Right atrium auricular region (tissue), 2 donors: ENCODE data around the gene SLC12A6. TPM values are rescaled to one million over a fixed set of nuclear protein-coding genes. Genes with fewer than 3 reads are reported as not detected.
"Not testable (repeated sequence)": the region's sequence is repeated elsewhere in the genome, so short reads cannot be mapped to it uniquely, and the experiment has no call there.

Experiments
- DNase-seq: peaks from one replicate; pipeline ENCODE4 v3.0.0-alpha.2; 2019; ENCODE audit warnings: low spot score
- H3K27ac ChIP-seq, 2 donors: fragments of 200-600 bp; sonication (generic); 1 replicate in 1 of 2; 2 replicates in 1 of 2; pipeline ENCODE4 v1.5.1; 2016 to 2019
- H3K27me3 ChIP-seq, 2 donors: fragments of 200-600 bp; sonication (generic); one replicate each; pipeline versions ENCODE4 v1.5.1 to v1.6.0; 2017 to 2019
- H3K36me3 ChIP-seq: fragments of 200-600 bp; sonication (generic); one replicate; pipeline ENCODE4 v1.5.1; 2016
- H3K4me1 ChIP-seq, 2 donors: fragments of 200-600 bp; sonication (generic); one replicate each; pipeline versions ENCODE4 v1.5.1 to v1.6.0; 2017 to 2019
- H3K4me3 ChIP-seq, 2 donors: fragments of 200-600 bp; sonication (generic); 1 replicate in 1 of 2; 2 replicates in 1 of 2; pipeline ENCODE4 v1.5.1; 2017 to 2019; ENCODE audit warnings: mild to moderate bottlenecking in 1 of 2, moderate library complexity in 1 of 2
- H3K9me3 ChIP-seq, 2 donors: fragments of 200-600 bp; sonication (generic); one replicate each; pipeline ENCODE4 v1.5.1; 2019
- CTCF ChIP-seq, 2 donors: fragments of 200-600 bp; sonication (generic); IDR thresholded peaks; one replicate each; pipeline ENCODE4 v1.5.1; 2019; ENCODE audit warnings: antibody characterized with exemption in 2 of 2
- total RNA-seq, 2 donors: library from RNA; depleted of rRNA; stranded (reverse); fragments of >200 nt; gene quantifications; one replicate each; pipeline ENCODE4 v1.1.0, GENCODE V29; 2016

Gene SLC12A6
- total RNA-seq, 2 donors from 2014 or later, result 21.1 to 21.6 TPM

- DNase-seq, result no peak
- Histone ChIP-seq H3K4me1 (peaks cover 0 to 10% of the 10 kb centered on the region in 2 donors), H3K4me3 (no peak overlapping the region), H3K36me3 (no peaks in the 10 kb centered on the region), H3K9me3 (no peaks in the 10 kb centered on the region), H3K27ac (no peak overlapping the region), H3K27me3 (no peaks in the 10 kb centered on the region)
- TF ChIP-seq CTCF (IDR thresholded peaks at IDR 0.05), result no peak
Measured at GRCh38 chr15:34206011-34206410, 131.6 kb downstream of the SLC12A6 start.

- DNase-seq, result no peak
- H3K27ac ChIP-seq, result no peak overlapping the region
- TF ChIP-seq CTCF (IDR thresholded peaks at IDR 0.05), result no peak
- H3K4me1 ChIP-seq, result peaks cover 0 to 5% of the 10 kb centered on the region in 2 donors
- no peaks in the 10 kb centered on the region for H3K36me3 ChIP-seq
- no peak overlapping the region for H3K4me3 ChIP-seq
- H3K9me3 ChIP-seq, result no peaks in the 10 kb centered on the region
- H3K27me3 ChIP-seq, result no peaks in the 10 kb centered on the region
Measured at GRCh38 chr15:34203936-34204335, 133.6 kb downstream of the SLC12A6 start.

GRCh38 chr15:34203305-34203704 lies 134.3 kb downstream of the SLC12A6 start:
- H3K27me3 ChIP-seq, result no peaks in the 10 kb centered on the region
- no peaks in the 10 kb centered on the region for H3K4me1 ChIP-seq
- DNase-seq, result no peak
- no peaks in the 10 kb centered on the region for H3K36me3 ChIP-seq
- no peak overlapping the region for H3K4me3 ChIP-seq
- H3K27ac ChIP-seq, result no peak overlapping the region
- TF ChIP-seq CTCF (IDR thresholded peaks at IDR 0.05), result no peak
- H3K9me3 ChIP-seq, result no peaks in the 10 kb centered on the region

- H3K4me1 ChIP-seq, H3K36me3 ChIP-seq, DNase-seq, H3K27me3 ChIP-seq, H3K4me3 ChIP-seq, H3K9me3 ChIP-seq, H3K27ac ChIP-seq: not testable (repeated sequence)
Measured at GRCh38 chr15:34193272-34193671, 144.3 kb downstream of the SLC12A6 start.

- no peaks in the 10 kb centered on the region for H3K36me3 ChIP-seq
- H3K9me3 ChIP-seq, result no peaks in the 10 kb centered on the region
- H3K4me1 ChIP-seq, result no peaks in the 10 kb centered on the region
- no peak overlapping the region for H3K4me3 ChIP-seq
- DNase-seq, result no peak
- no peak for TF ChIP-seq CTCF (IDR thresholded peaks at IDR 0.05)
- H3K27me3 ChIP-seq, result no peaks in the 10 kb centered on the region
- no peak overlapping the region for H3K27ac ChIP-seq
Measured at GRCh38 chr15:34188711-34189110, 148.9 kb downstream of the SLC12A6 start.

- TF ChIP-seq CTCF (IDR thresholded peaks at IDR 0.05), result no peak
- DNase-seq, result no peak
- Histone ChIP-seq H3K4me3 (no peak overlapping the region), H3K9me3 (no peaks in the 10 kb centered on the region), H3K27ac (no peak overlapping the region), H3K4me1 (no peaks in the 10 kb centered on the region), H3K27me3 (no peaks in the 10 kb centered on the region), H3K36me3 (no peaks in the 10 kb centered on the region)
Measured at GRCh38 chr15:34185666-34186065, 151.9 kb downstream of the SLC12A6 start.
